Muscle of leg (tissue), 11 donors: ENCODE results near the gene NTSR1. TPM values are rescaled to one million over a fixed set of nuclear protein-coding genes. Genes with fewer than 3 reads are reported as not detected.

Source experiments
- DNase-seq: peaks from one replicate; pipeline ENCODE4 v3.0.0; 2013
- H3K27ac ChIP-seq: one replicate; pipeline ENCODE4 v1.5.1; 2013; ENCODE audit warnings: mild to moderate bottlenecking, low read length, control low read depth
- H3K27me3 ChIP-seq: one replicate; pipeline ENCODE4 v1.6.1; 2013; ENCODE audit warnings: low read length; ENCODE audit not compliant: control insufficient read depth, insufficient read depth
- H3K36me3 ChIP-seq: one replicate; pipeline ENCODE4 v1.6.1; 2013; ENCODE audit warnings: low read length; ENCODE audit not compliant: control insufficient read depth, insufficient read depth
- H3K4me1 ChIP-seq: one replicate; pipeline ENCODE4 v1.6.1; 2013; ENCODE audit warnings: low read length; ENCODE audit not compliant: control insufficient read depth, insufficient read depth
- H3K4me3 ChIP-seq: one replicate; pipeline ENCODE4 v1.5.1; 2013; ENCODE audit warnings: low read length, control low read depth
- H3K9me3 ChIP-seq: replicated peaks from 2 replicates; pipeline ENCODE4 v1.6.1; 2013; ENCODE audit warnings: low read depth, low read length; ENCODE audit not compliant: control insufficient read depth
- WGBS: methylation state at CpG from one replicate; pipeline ENCODE4 v1.1.5; 2013; ENCODE audit warnings: missing lambda C conversion rate; ENCODE audit not compliant: insufficient coverage; 5-methylcytosine and 5-hydroxymethylcytosine counted together
- polyA plus RNA-seq, 8 donors: library from polyadenylated mRNA; unstranded; fragments of 120-200 nt; gene quantifications; one replicate each; pipeline versions ENCODE4 v1.2.1 to v1.2.3, GENCODE V29; 2013; ENCODE audit warnings: inconsistent platforms in 1 of 8, low replicate concordance in 1 of 8; ENCODE audit not compliant: insufficient read length in 8 of 8, insufficient read depth in 1 of 8
- total RNA-seq: library from RNA; stranded (reverse); fragments of 120-200 nt; gene quantifications from one replicate; pipeline ENCODE4 v1.2.4, GENCODE V29; 2013

NTSR1 gene
- total and polyA plus RNA-seq, 9 donors: 0.04 to 0.27 (median 0.18) TPM

DNA sequence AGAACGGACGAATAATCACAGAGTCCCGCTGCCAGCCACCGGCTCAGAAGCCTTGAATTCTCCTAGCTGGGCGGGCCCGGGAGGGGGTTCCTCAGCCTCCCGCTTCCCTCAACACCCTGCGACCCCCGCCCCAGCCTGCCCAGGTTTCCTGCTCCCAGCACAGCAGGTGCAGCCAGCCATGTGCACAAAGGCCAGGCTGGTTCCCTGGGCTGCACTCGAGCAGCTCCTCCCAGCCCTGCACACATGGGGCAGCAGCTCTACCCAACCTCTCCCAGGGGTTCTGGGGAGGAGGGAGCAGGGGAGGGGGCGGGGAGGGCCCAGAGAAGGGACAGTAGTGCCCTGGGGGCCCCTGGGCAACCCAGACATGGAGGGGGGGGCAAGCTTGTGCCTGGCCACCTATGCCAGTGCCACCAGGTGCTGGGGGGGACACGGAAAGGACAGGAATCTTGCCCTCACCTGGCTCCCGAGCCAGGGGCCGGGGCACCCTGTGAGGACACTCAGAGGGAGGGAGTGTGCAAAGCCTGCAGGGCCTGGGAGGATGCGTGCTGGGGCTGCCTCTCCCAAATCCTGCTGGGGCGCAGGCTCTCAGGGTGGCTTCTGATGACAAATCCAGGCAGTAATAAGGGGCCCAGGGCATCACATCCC, 1.2 kb upstream of the NTSR1 start:
- Histone ChIP-seq H3K36me3 (no peaks in the 10 kb centered on the region), H3K27ac (no peak overlapping the region), H3K9me3 (no peaks in the 10 kb centered on the region), H3K4me1 (peaks cover 42% of the 10 kb centered on the region), H3K27me3 (peaks cover 71% of the 10 kb centered on the region), H3K4me3 (no peak overlapping the region)
- DNase-seq: no peak
- WGBS: 53% methylated on average over 11 of the region's 16 CpGs

DNA sequence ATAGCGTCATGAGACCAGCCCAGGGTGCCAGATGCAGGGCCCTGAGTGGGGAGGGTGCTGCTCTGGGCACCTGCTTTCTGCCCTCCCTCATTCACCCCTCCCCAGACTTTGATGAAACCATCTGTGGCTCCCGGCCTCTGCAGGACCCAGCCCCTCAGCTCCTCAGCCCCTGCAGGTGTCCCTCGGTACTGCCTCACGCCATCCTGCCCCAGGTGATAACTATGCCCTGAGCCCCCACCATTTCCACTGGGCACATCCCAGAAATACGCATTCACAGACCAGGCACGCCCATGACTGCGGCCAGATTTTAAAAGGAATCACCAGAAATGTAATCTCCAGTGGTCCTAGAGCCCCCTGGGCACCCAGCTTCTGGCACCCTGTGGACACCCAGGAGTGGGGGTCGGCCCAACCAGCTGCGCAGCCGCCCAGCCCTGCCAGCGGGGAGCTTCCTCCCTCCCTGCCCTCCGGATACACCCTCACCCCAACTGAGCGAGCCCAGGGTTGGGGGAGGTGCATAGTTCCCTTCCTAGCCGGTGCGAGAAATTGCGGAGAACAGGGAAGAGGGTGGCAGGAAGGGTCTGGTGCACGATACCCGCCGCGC, 615 bp upstream of the NTSR1 start:
- H3K4me3 ChIP-seq: no peak overlapping the region
- H3K4me1 ChIP-seq: peaks cover 41% of the 10 kb centered on the region
- no peak for DNase-seq
- no peaks in the 10 kb centered on the region for H3K9me3 ChIP-seq
- no peak overlapping the region for H3K27ac ChIP-seq
- H3K36me3 ChIP-seq: no peaks in the 10 kb centered on the region
- 7% methylated on average over 9 of the region's 20 CpGs for WGBS
- H3K27me3 ChIP-seq: peaks cover 69% of the 10 kb centered on the region

DNA sequence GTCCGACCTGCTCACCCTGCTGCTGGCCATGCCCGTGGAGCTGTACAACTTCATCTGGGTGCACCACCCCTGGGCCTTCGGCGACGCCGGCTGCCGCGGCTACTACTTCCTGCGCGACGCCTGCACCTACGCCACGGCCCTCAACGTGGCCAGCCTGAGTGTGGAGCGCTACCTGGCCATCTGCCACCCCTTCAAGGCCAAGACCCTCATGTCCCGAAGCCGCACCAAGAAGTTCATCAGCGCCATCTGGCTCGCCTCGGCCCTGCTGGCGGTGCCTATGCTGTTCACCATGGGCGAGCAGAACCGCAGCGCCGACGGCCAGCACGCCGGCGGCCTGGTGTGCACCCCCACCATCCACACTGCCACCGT, 885 bp downstream of the NTSR1 start:
- Histone ChIP-seq H3K27me3 (peaks cover 77% of the 10 kb centered on the region), H3K36me3 (no peaks in the 10 kb centered on the region), H3K9me3 (no peaks in the 10 kb centered on the region), H3K4me3 (no peak overlapping the region), H3K4me1 (peaks cover 26% of the 10 kb centered on the region), H3K27ac (no peak overlapping the region)
- DNase-seq: no peak
- WGBS: 68% methylated on average over 29 of the region's 30 CpGs

DNA sequence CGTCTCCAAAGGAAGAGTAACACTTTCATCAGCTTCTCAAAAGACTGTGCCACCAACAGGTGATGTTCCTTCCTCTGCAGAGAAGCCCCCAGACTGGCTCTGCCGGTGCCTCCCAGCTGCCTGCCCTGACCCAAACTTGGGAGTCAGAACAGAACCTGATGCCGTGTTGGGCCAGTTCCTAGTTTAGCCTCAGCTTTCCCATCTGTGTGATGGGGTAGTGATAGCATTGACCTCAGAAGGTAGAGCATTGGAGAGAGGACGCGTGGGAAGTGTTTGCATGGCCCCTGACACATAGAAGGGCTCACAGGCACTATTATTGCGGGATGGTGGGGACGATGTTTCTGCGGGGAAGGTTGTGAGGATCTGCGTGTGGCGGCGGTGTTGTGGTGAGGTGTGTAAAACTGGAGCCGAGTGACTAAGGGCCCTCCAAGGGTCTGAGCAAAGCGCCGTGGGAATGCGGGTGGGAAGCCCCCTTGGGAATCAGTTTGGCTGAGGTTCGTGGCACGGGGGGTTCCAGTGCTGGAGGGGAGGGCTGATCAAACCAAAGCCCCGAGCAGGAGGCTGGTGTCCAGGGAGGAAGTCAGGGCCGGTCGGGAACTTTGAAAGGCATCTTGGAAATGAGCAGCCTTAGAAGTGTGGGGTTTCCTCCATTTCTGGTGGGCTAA, 1.7 kb downstream of the NTSR1 start:
- Histone ChIP-seq H3K27ac (no peak overlapping the region), H3K4me3 (no peak overlapping the region)
- 71% methylated on average over 18 of the region's 20 CpGs for WGBS

DNA sequence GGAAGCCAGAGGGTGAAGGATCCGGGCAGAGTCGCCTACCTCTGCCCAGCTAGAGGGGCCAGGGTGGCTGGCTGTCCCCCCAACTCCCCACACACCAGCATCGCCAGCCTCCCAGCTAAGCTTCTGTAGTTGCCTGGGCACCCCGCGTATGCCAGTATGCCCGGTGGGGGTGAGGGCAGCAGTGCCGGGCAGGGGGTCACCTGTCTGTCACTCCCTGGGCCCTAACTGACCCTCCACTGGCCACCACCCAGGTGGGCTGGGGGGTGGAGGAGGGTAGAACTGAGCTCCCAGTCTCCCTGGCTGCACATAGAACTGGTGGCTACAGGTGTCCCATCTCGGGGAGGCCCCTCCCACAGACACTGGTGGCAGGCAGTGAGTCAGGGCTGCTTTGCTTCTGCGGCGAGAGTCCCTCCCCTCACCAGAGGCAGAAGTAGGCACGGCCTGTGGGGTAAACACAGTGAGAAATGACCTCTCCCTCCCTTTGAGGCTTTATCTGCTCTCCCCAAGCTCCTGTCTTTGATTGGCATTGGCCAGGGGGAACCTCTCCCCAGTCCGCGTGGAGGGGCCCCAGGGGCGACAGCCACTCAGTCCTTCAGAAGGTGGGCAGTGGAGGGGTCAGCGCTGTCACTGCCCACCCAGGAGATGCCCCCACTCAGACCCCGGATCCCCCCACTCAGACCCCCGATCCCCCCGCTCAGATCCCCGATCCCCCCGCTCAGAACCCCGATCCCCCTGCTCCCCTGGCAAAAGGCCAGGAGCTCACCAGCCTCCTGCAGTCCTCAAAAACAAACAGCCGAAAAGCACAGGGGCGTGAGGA, 2.5 kb downstream of the NTSR1 start:
- Histone ChIP-seq H3K27ac (no peak overlapping the region), H3K36me3 (no peaks in the 10 kb centered on the region), H3K9me3 (no peaks in the 10 kb centered on the region), H3K4me1 (peaks cover 11% of the 10 kb centered on the region), H3K4me3 (no peak overlapping the region), H3K27me3 (peaks cover 78% of the 10 kb centered on the region)
- DNase-seq: no peak
- WGBS: 64% methylated on average over 8 of the region's 23 CpGs

More for the DNA sequence above, 1.7 kb downstream of the NTSR1 start:
- Histone ChIP-seq H3K27me3 (peaks cover 80% of the 10 kb centered on the region), H3K9me3 (no peaks in the 10 kb centered on the region), H3K4me1 (peaks cover 18% of the 10 kb centered on the region), H3K36me3 (no peaks in the 10 kb centered on the region)
- no peak for DNase-seq

DNA sequence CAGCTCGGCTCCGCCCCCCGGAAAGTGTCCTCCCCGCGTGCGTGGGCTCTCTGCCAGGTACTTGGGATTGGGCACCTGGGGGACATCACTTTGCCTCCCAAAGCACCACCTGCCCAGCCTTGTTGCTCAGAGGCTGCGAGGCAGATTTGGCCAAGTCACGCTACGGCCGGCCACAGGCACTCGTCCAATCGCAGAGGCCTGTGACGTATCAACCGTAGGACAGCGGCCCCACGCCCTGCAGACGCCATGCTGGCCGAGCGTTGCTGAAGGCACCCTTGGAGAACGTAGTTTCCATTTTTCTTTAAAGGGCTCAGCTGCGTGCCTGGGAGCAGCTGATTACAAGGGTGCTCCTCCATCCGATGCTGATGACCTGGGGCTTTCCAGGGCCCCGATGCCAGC, 3.1 kb downstream of the NTSR1 start:
- 43% methylated on average over 22 of the region's 23 CpGs for WGBS
- no peak for DNase-seq

DNA sequence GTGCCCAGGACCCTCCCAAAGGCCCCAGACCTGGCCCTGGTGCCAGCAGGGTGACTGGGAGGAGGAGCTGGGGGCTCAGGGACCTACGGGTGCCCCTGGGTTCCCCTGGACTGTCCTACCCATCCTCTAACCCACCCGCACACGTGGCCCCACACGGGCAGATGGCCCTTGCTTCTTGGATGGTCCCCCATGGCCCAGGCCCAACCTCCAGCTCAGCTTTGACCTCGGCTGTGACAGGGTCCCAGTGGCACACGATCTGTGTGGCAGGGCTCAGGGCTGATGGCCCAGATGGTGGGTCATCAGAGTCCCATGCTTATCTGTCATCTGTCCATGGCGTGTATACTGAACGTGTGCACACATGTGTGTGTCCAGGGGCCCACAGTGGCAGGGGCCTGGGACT, 4.0 kb downstream of the NTSR1 start:
- DNase-seq: no peak
- Histone ChIP-seq H3K36me3 (no peaks in the 10 kb centered on the region), H3K9me3 (no peaks in the 10 kb centered on the region), H3K27ac (no peak overlapping the region), H3K27me3 (peaks cover 71% of the 10 kb centered on the region), H3K4me3 (no peak overlapping the region), H3K4me1 (peaks cover 9% of the 10 kb centered on the region)
- WGBS: 81% methylated on average over 8 of the region's 8 CpGs

More for the DNA sequence above, 3.1 kb downstream of the NTSR1 start:
- Histone ChIP-seq H3K27ac (no peak overlapping the region), H3K4me1 (peaks cover 9% of the 10 kb centered on the region), H3K4me3 (no peak overlapping the region), H3K27me3 (peaks cover 74% of the 10 kb centered on the region), H3K9me3 (no peaks in the 10 kb centered on the region), H3K36me3 (no peaks in the 10 kb centered on the region)

DNA sequence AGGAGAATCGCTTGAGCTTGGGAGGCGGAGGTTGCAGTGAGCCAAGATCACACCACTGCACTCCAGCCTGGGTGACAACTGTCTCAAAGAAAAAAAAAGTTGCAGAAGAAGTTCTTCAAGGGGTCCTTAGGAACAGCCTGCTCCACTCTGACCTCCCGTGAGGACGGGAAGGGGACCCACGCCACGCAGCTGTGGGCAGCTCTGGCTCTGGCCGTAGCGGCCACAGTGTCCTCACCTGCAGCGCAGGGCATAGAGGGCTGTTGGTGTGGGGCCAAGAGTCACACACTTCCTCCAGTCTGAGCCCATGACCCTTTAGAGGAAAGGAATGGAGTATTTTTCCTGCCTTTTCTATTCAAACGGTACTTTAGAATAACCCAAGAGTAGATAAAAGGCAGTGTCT, 5.4 kb downstream of the NTSR1 start:
- no peak for DNase-seq
- no peaks in the 10 kb centered on the region for H3K36me3 ChIP-seq
- no peaks in the 10 kb centered on the region for H3K9me3 ChIP-seq
- H3K27me3 ChIP-seq: peaks cover 67% of the 10 kb centered on the region
- 89% methylated on average over 6 of the region's 10 CpGs for WGBS
- no peak overlapping the region for H3K27ac ChIP-seq
- no peak overlapping the region for H3K4me3 ChIP-seq
- H3K4me1 ChIP-seq: peaks cover 7% of the 10 kb centered on the region

DNA sequence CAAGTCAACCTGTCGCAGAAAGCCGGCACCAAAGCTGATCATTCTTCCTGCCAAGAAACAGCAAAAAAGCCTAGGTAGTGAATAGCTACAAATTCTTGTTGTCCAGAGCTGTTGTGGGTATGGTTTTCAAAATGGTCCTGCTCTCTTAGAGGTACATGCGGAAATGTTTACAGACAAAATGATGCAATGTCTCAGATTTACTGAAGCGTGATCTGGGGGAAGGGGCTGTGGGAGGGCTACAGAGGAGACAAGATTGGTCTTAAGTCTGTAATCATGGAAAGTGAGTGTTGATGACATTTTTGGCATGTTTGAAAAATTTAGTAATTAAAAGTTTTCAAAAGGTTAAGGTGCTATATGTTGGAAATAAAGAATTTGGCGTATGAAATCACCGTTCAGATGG, 6.2 kb downstream of the NTSR1 start:
- no peak for DNase-seq
- no peak overlapping the region for H3K27ac ChIP-seq
- H3K36me3 ChIP-seq: no peaks in the 10 kb centered on the region
- WGBS: 85% methylated on average over 4 of the region's 6 CpGs
- no peak overlapping the region for H3K4me3 ChIP-seq
- peaks cover 6% of the 10 kb centered on the region for H3K9me3 ChIP-seq
- H3K27me3 ChIP-seq: peaks cover 61% of the 10 kb centered on the region
- peaks cover 7% of the 10 kb centered on the region for H3K4me1 ChIP-seq

DNA sequence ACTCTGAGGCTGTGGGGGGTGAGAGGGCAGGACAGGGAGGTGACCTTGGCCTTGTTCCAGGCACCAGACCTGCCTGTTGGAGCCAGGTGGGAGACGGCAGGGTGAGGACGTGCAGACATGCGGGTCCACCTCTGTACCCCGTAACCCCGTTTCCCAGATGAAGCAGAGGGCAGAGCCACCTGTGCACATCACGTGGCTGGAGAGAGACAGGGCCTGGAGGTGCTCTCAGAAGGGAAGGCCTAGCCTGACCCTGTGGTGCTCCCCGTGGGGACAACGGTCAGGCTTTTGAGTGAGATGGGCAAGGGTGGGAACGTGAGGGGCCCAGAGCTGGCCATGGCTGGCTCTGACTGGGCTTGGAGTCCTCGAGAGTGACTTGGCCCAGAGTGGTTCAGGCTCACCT, 6.6 kb downstream of the NTSR1 start:
- H3K27me3 ChIP-seq: peaks cover 57% of the 10 kb centered on the region
- no peak overlapping the region for H3K27ac ChIP-seq
- H3K4me3 ChIP-seq: no peak overlapping the region
- peaks cover 7% of the 10 kb centered on the region for H3K4me1 ChIP-seq
- peaks cover 10% of the 10 kb centered on the region for H3K9me3 ChIP-seq
- no peak for DNase-seq
- no peaks in the 10 kb centered on the region for H3K36me3 ChIP-seq
- WGBS: 86% methylated on average over 10 of the region's 10 CpGs
